ENCODE data around the gene IL31RA.

Gene IL31RA

GRCh38 chr5:55864606-55865541 is 13.7 kb downstream of the IL31RA start:
- no peaks in the 10 kb centered on the region for H3K9me3 ChIP-seq
- no peak for DNase-seq
- H3K4me1 ChIP-seq: no peaks in the 10 kb centered on the region
- no peak for TF ChIP-seq CTCF (IDR thresholded peaks at IDR 0.05; ENCODE audit: low read depth, low read length)
- H3K4me3 ChIP-seq (ENCODE audit: low read depth, low read length): no peak overlapping the region
- H3K36me3 ChIP-seq: no peaks in the 10 kb centered on the region
- H3K27me3 ChIP-seq: no peaks in the 10 kb centered on the region; the same call in 1 of the 2 replicates

GRCh38 chr5:55865831-55866230 is 14.7 kb downstream of the IL31RA start:
- no peaks in the 10 kb centered on the region for H3K9me3 ChIP-seq
- H3K4me1 ChIP-seq: no peaks in the 10 kb centered on the region
- no peak for DNase-seq
- TF ChIP-seq CTCF (IDR thresholded peaks at IDR 0.05; ENCODE audit: low read depth, low read length): no peak
- no peaks in the 10 kb centered on the region; the same call in 1 of the 2 replicates for H3K27me3 ChIP-seq
- no peak overlapping the region for H3K4me3 ChIP-seq (ENCODE audit: low read depth, low read length)
- no peaks in the 10 kb centered on the region for H3K36me3 ChIP-seq

DNA sequence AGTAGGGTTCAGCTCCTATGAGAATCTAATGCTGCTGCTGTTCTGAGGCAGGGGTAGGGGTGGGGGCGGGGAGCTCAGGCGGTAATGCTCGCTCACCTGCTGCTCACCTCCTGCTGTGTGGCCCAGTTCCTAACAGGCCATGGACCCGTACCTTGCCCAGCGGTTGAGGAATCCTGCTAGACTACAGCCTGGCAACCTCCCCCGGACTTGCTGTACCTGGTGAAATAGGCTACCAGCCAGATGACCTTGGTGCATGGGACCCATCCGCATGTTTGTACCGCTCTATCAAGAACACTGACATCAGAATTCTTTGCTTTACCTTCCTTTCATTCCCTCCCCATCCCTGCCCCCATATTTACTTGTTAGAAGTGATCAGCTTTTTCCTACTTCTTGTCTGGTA is 15.3 kb downstream of the IL31RA start:
- Histone ChIP-seq H3K36me3 (no peaks in the 10 kb centered on the region), H3K27me3 (no peaks in the 10 kb centered on the region; the same call in 1 of the 2 replicates), H3K4me3 (ENCODE audit: low read depth, low read length) (no peak overlapping the region), H3K9me3 (no peaks in the 10 kb centered on the region), H3K4me1 (no peaks in the 10 kb centered on the region)
- TF ChIP-seq CTCF (IDR thresholded peaks at IDR 0.05; ENCODE audit: low read depth, low read length): no peak
- DNase-seq: no peak

GRCh38 chr5:55866934-55867333 is 15.8 kb downstream of the IL31RA start:
- no peak for TF ChIP-seq CTCF (IDR thresholded peaks at IDR 0.05; ENCODE audit: low read depth, low read length)
- Histone ChIP-seq H3K27me3 (no peaks in the 10 kb centered on the region; the same call in 1 of the 2 replicates), H3K36me3 (no peaks in the 10 kb centered on the region), H3K9me3 (no peaks in the 10 kb centered on the region), H3K4me3 (ENCODE audit: low read depth, low read length) (no peak overlapping the region), H3K4me1 (no peaks in the 10 kb centered on the region)
- no peak for DNase-seq

- Histone ChIP-seq H3K36me3 (no peaks in the 10 kb centered on the region), H3K4me1 (no peaks in the 10 kb centered on the region), H3K27me3 (no peaks in the 10 kb centered on the region; the same call in 1 of the 2 replicates), H3K9me3 (no peaks in the 10 kb centered on the region), H3K4me3 (ENCODE audit: low read depth, low read length) (no peak overlapping the region)
- DNase-seq: no peak
- no peak for TF ChIP-seq CTCF (IDR thresholded peaks at IDR 0.05; ENCODE audit: low read depth, low read length)
Observed at GRCh38 chr5:55868846-55869245, 17.7 kb downstream of the IL31RA start.

- no peaks in the 10 kb centered on the region for H3K4me1 ChIP-seq
- DNase-seq: no peak
- H3K9me3 ChIP-seq: no peaks in the 10 kb centered on the region
- no peaks in the 10 kb centered on the region for H3K36me3 ChIP-seq
- no peak for TF ChIP-seq CTCF (IDR thresholded peaks at IDR 0.05; ENCODE audit: low read depth, low read length)
- H3K27me3 ChIP-seq: 0 out of 2 replicates have a peak, but pooled peaks cover 5% of the 10 kb centered on the region
- H3K4me3 ChIP-seq (ENCODE audit: low read depth, low read length): no peak overlapping the region
Observed at GRCh38 chr5:55869847-55870246, 18.7 kb downstream of the IL31RA start.
